Measurements from ENCODE around the gene CUL9. TPM values are rescaled to one million over a fixed set of nuclear protein-coding genes. Genes with fewer than 3 reads are reported as not detected.

Gene CUL9
- total RNA-seq, 1 donor from 2014 or later = 14.1 TPM

DNA sequence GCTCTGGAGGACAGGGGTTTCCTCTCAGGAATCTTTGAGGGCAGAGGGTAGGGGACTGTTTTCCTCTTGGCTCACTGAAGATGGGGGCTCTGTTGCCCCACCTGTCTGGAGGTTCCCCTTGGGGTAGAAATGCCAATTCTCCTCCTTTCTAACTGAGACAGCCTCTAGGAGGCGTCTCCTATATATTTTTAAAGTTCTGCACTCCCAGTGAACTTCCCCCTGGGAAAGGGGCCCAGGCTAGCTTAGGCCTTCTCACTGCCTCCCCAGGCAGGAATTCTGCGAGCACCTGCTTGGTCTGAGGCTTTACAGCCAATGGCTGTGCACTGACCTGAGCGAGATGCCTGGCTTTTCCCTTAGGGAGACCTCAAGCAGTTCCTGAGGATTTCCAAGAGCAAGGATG is 35.7 kb upstream of the CUL9 start:
- Histone ChIP-seq H3K27ac (no peak overlapping the region), H3K4me2 (no peak overlapping the region), H3K4me1 (no peaks in the 10 kb centered on the region), H3F3A (ENCODE audit: low read depth) (peaks cover 9% of the 10 kb centered on the region), H2AFZ (replicated peaks) (no peak overlapping the region), H4K20me1 (ENCODE audit: low read depth) (peaks cover 3% of the 10 kb centered on the region), H3K9me3 (ENCODE audit: low read depth) (no peaks in the 10 kb centered on the region), H3K79me2 (ENCODE audit: low read depth) (no peaks in the 10 kb centered on the region), H3K4me3 (no peak overlapping the region), H3K36me3 (no peaks in the 10 kb centered on the region), H3K9ac (no peak overlapping the region), H3K27me3 (no peaks in the 10 kb centered on the region)
- TF ChIP-seq EZH2 (IDR thresholded peaks at IDR 0.05) (no peak), EZH2phosphoT487 (IDR thresholded peaks at IDR 0.05) (no peak)
- TF ChIP-seq, protein P1, sequence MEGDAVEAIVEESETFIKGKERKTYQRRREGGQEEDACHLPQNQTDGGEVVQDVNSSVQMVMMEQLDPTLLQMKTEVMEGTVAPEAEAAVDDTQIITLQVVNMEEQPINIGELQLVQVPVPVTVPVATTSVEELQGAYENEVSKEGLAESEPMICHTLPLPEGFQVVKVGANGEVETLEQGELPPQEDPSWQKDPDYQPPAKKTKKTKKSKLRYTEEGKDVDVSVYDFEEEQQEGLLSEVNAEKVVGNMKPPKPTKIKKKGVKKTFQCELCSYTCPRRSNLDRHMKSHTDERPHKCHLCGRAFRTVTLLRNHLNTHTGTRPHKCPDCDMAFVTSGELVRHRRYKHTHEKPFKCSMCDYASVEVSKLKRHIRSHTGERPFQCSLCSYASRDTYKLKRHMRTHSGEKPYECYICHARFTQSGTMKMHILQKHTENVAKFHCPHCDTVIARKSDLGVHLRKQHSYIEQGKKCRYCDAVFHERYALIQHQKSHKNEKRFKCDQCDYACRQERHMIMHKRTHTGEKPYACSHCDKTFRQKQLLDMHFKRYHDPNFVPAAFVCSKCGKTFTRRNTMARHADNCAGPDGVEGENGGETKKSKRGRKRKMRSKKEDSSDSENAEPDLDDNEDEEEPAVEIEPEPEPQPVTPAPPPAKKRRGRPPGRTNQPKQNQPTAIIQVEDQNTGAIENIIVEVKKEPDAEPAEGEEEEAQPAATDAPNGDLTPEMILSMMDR (IDR thresholded peaks at IDR 0.05) = no peak
- Mint-ChIP-seq H3K27me3 (ENCODE audit: insufficient read depth, low read depth) (peaks cover 7% of the 10 kb centered on the region), H3K4me1 (peaks cover 32% of the 10 kb centered on the region), H3K27ac (no peak overlapping the region), H3K36me3 (peaks cover 8% of the 10 kb centered on the region), H3K9me3 (no peaks in the 10 kb centered on the region), H3K4me3 (no peak overlapping the region)
- no peak for DNase-seq (ENCODE audit: low spot score)

DNA sequence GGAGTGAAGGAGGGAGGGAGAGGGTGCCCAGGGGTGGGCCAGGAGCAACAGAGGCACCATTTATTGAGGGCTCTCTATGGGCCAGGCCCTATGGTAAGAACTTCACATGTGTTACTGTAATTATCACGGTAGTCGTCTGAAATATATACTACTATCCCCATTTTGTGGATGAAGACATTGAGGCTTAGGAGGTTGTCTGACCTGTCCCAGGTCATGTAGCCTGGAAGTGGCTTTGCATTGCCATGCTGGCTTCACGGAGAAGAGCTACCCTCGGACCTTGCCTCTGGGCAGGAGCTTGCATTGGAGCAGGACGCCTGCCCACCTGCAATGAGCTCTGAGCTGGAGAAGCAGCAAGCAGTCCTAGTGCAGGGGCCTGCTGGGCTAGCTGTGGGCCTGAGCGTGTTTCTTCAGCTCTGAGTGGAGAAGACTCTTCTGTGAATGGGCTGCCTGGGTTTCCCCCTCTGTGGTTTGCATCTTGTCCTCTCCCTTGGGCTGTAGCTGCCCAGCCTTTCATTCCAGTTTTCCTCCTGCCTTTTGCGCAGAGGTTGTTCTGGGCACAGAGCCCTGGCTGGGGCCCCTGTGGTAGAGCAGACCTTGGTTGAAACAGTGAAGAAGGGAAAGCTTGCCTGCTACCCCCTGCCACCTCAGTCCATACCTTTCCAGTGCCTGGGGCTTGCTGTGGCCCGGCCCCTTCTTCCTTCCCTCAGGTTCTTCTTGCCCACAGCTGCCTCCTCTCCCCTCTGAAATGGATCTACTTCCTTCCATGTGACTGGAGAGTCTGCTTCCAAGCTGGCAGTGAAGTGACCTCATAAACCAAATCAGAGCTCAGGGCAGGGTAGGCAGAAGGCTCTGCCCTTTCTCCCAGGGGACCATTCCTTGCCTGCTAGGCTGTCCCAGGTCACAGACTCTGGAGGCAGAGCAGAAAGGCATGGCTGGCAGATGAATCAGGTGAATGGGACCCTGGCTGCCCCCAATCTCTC is 35.0 kb upstream of the CUL9 start:
- Histone ChIP-seq H4K20me1 (ENCODE audit: low read depth) (peaks cover 3% of the 10 kb centered on the region), H3K9me3 (ENCODE audit: low read depth) (no peaks in the 10 kb centered on the region), H2AFZ (replicated peaks) (no peak overlapping the region), H3K27ac (no peak overlapping the region), H3K4me2 (no peak overlapping the region), H3K79me2 (ENCODE audit: low read depth) (no peaks in the 10 kb centered on the region), H3K4me3 (no peak overlapping the region), H3F3A (ENCODE audit: low read depth) (peaks cover 9% of the 10 kb centered on the region), H3K4me1 (no peaks in the 10 kb centered on the region), H3K36me3 (no peaks in the 10 kb centered on the region), H3K27me3 (no peaks in the 10 kb centered on the region), H3K9ac (no peak overlapping the region)
- Mint-ChIP-seq H3K27ac (no peak overlapping the region), H3K9me3 (no peaks in the 10 kb centered on the region), H3K27me3 (ENCODE audit: insufficient read depth, low read depth) (peaks cover 5% of the 10 kb centered on the region), H3K4me3 (no peak overlapping the region), H3K4me1 (peaks cover 32% of the 10 kb centered on the region), H3K36me3 (peaks cover 7% of the 10 kb centered on the region)
- no peak for DNase-seq (ENCODE audit: low spot score)
- no peak for TF ChIP-seq EZH2 (IDR thresholded peaks at IDR 0.05)
- TF ChIP-seq EZH2phosphoT487 (IDR thresholded peaks at IDR 0.05) = no peak
- TF ChIP-seq, protein P1 (IDR thresholded peaks at IDR 0.05) = no peak

DNA sequence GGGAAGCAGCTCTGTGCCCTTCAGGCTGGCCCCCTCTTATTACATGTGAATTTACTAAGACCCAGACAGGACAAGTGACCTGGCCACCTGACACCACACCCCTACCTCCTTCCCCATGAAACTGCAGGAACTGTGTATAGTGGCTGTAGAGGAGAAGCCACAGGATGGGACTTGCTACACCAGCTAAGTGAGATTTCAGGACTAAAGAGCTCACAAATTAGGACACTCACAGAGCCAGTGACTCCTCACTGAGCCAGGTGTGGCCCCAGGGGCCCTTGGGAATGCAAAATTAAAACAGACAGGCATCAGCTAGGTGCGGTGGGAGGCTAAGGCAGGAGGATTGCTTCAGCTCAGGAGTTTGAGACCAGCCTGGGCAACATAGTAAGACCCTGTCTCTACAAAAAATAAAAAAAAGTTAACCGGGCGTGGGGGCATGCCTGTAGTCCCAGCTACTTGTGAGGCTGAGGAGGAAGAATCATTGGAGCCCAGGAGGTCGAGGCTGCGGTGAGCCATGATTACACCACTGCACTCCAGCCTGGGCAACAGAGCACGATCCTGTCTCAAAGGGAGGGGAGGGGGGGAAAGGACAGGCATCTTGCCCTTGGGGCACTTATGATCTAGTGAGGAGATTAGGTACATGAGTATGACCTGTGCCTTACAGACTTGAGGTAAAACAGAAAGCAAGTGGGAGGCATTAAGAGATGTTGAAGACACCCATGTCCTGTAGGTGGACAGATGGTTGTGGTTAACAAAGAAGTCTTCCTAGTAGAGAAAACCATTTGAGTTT is 34.1 kb upstream of the CUL9 start:
- no peak overlapping the region for H3K4me3 ChIP-seq
- H3K9me3 Mint-ChIP-seq = no peaks in the 10 kb centered on the region
- peak overlapping the region; percentile 22 for H3K27ac Mint-ChIP-seq
- no peaks in the 10 kb centered on the region for H3K27me3 ChIP-seq
- H3K4me1 ChIP-seq = no peaks in the 10 kb centered on the region
- no peak overlapping the region for H3K27ac ChIP-seq
- no peak overlapping the region for H3K4me2 ChIP-seq
- TF ChIP-seq EZH2 (IDR thresholded peaks at IDR 0.05) (no peak), EZH2phosphoT487 (IDR thresholded peaks at IDR 0.05) (no peak)
- TF ChIP-seq, protein P1 (IDR thresholded peaks at IDR 0.05) = no peak
- no peak overlapping the region for H2AFZ ChIP-seq (replicated peaks)
- no peak overlapping the region for H3K9ac ChIP-seq
- peaks cover 3% of the 10 kb centered on the region for H4K20me1 ChIP-seq (ENCODE audit: low read depth)
- no peaks in the 10 kb centered on the region for H3K9me3 ChIP-seq (ENCODE audit: low read depth)
- no peaks in the 10 kb centered on the region for H3K79me2 ChIP-seq (ENCODE audit: low read depth)
- H3K4me1 Mint-ChIP-seq = peaks cover 31% of the 10 kb centered on the region
- peaks cover 5% of the 10 kb centered on the region for H3F3A ChIP-seq (ENCODE audit: low read depth)
- peaks cover 7% of the 10 kb centered on the region for H3K36me3 Mint-ChIP-seq
- peaks cover 5% of the 10 kb centered on the region for H3K27me3 Mint-ChIP-seq (ENCODE audit: insufficient read depth, low read depth)
- DNase-seq (ENCODE audit: low spot score) = no peak
- no peaks in the 10 kb centered on the region for H3K36me3 ChIP-seq
- no peak overlapping the region for H3K4me3 Mint-ChIP-seq

Data from neural progenitor cell (in vitro differentiated cells).